HuH-7 (cell line): ENCODE measurements around the gene SCG3.
A peak's percentile ranks its signal among the peaks of the same experiment; 100 is the strongest.

Experiments
- DNase-seq: peaks from one replicate; pipeline ENCODE4 v3.0.0; 2011; ENCODE audit warnings: low spot score

Gene SCG3

GRCh38 chr15:51727141-51727897 lies 46.0 kb downstream of the SCG3 start:
- DNase-seq = no peak

GRCh38 chr15:51731549-51732267 lies 50.4 kb downstream of the SCG3 start:
- DNase-seq = no peak

GRCh38 chr15:51732646-51733045 lies 51.3 kb downstream of the SCG3 start:
- DNase-seq = no peak

- no peak for DNase-seq
Observed at GRCh38 chr15:51735228-51736010, 54.1 kb downstream of the SCG3 start.

- DNase-seq = no peak
Observed at GRCh38 chr15:51736069-51736468, 54.8 kb downstream of the SCG3 start.

DNA sequence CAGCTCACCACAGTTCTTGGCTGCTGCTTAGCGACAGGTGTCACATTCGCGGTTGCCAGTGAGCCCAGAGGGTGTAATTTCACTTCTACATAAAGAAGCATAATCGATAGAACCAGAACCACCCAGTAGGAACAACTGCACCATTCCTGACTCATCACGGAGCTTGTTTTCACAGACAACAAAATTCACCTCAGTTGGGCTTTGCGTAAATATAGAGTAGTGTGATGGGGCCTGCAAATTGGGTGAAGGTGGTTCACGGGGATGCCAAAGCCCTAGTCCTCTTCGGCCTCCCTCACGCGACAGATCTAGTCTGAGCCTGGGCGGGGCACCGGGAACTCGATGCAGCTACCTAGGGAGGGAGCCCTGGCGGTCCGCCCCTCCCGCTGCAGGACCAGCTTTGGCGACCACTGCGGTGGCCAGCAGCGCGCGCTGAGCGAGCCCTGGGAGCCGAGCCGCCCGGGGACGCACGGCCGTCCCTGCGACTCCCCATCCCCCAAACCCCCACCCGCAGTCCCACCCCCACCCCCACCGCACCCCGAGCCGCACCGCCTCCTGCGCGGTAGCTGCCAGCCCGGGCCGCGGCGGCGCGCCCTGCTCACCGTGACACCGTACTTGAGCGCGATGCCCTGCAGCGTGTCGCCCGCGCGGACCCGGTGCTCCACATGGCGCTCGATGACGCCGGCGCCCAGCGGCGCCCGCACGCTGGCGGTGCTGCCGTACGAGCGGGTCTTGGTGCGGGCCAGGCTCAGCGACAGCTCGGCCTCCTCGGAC lies 55.6 kb downstream of the SCG3 start:
- peak; percentile 42 for DNase-seq

DNA sequence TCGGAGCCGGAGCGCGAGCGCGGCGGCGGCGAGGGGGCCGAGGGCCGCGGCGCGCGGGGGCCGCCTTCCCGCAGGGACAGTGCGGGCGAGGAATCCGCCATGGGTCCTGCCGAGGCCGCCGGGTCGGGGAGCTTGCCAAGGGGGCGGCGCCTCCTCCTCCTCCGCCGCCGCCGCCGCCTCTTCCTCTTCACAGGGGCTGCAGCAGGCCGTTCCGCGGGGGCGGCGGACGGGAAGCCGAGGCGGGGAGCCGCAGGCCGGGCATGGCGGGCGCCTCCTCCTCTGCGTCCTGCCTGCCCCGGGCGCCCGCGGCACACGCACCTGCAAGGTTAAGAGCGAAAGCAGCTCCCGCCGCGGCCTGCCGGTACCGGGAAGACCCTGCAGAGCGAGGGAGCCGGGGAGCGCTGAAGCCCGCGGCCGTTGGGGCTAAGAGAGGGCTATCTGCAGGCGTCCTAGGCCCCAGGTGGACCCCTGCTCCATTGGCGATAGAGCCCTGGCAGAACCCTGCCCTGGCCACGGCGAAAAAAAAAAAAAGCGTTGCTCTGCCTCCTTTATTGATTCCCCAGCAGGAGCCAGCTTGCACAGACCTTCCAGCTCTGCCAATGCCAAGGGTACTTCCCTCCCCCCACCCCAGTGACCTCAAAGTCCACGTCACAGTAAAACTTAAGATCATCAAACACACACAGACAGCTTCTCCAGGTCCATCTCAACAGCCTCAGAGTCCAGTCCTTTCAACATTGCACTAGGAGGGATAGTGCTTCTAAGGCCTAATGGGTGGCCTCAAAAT lies 56.4 kb downstream of the SCG3 start, which contains the start of gene LYSMD2:
Gene LYSMD2 (minus strand): TSS at position 134 of the 784 bp plus-strand sequence. CDS start 33 bp downstream, at position 101.
- DNase-seq = peak; percentile 45

GRCh38 chr15:51738553-51738952 lies 57.2 kb downstream of the SCG3 start:
- no peak for DNase-seq

DNA sequence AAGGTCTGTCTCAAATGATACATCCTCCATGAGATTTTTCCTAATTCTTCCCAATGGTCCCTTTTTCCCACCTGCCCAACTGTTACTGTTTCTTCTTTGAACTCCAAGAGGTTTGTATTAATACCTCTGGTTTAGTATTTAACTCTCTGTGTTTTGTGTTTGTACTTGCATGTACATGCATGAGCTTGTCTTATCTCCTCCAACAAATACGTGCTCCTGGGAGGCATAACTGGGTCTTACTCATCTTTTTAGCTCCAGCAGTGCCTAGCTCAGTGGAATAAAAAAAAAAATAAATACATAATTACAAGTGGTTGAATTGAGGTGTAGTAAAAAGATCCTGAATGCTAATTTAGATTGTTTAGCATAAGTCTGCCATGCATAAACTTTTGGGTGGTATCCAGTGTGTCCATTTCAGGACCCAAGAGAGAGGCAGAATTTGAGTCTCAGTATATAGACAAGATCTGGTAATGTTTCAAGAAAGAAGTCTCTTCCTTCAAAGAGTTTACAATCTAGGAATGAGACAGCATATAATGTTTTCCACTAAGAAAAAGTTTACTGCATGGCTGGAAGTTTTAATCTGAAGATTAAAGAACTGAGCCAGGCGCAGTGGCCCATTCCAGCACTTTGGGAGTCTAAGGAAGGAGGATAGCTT lies 57.9 kb downstream of the SCG3 start:
- DNase-seq = no peak

DNA sequence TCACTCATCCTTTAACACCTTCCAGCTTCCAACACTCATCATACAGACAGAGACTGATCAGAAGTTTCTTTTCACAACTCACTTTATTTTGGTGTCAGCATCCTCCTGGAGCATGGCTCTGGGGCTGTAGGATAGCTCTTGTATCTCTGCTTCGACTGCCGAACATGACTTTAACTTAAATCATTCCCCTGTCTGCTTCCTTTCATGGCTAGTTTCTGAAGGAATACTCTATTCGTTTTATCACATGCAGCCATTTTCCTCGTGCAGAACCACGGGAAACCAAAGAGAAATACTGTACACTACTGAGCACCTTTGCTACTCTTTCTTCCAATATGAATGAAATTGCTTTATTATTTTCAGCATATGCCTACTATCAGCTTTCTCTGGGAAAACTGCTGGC lies 68.0 kb downstream of the SCG3 start:
- DNase-seq = no peak

- no peak for DNase-seq
Observed at GRCh38 chr15:51750186-51750585, 68.9 kb downstream of the SCG3 start.

DNA sequence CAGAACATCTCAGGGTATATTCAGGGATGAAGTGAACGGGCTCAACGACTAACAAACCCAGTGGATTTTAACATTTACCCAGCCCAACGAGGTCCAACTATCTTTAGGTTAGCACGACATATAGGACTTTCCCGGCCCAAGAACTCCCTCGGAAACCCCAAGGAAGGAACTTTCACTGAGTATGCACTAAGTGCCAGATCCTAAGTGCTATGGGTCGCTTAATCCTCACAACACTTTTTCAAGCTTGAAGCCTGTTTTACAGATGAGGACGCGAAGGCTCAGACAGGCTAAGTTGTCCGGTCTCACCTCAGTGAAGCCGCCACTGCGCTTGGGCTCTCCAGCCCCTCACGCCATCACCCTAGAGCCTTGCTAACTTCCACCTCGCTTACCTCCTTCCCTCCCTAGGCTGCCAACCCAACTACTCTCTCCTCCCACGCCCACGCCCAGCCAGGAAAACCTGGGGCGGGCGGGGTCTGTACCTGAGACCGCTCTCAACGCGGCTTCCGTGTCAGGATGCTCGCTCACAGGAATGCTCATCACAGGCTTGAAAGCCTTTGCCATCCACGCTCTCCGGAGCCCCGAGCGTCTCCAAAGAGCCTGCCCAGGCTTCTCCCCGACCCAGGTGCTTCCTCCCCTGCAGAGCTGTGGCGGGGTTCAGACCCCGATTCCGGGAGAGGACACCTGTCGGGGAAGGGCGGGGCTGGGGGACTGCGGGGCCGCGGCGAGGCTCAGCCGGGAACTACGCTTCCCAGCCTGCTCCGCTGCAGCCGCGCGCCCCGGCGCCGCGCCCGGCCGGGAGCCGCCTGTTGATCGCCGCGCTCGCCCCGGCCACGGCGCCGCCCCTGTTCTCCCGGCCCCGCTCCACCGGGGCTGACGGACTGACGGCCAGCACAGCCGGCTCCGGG lies 69.7 kb downstream of the SCG3 start, which contains the start of gene TMOD2:
Gene TMOD2 (plus strand): TSS at position 806 of the 905 bp plus-strand sequence. CDS start 14,845 bp downstream, outside the sequence.
- DNase-seq = peak; percentile 62

- peak; percentile 52 for DNase-seq
Observed at GRCh38 chr15:51751697-51752683, 70.7 kb downstream of the SCG3 start.

DNA sequence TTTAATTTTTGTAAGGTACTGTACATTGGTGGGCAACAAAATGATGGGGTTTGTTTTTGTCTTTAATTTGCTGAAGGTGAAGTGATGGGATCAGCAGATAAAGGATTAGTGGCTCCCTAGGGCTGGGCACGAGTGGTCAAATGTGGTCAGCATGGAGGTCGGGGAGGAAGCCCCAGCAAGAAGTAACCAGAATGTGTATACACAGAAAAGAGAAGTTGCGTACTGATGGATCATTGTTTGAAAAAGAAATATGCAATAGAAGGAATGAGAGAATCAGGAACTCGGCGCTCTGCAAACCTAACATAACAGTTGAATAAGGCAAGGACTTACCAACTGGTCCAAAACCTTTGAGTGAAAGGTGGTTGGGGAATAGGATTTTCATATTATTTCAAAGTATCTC lies 71.6 kb downstream of the SCG3 start:
- DNase-seq = no peak

- no peak for DNase-seq
Observed at GRCh38 chr15:51754267-51754666, 73.0 kb downstream of the SCG3 start.

GRCh38 chr15:51755790-51756189 lies 74.5 kb downstream of the SCG3 start:
- no peak for DNase-seq

DNA sequence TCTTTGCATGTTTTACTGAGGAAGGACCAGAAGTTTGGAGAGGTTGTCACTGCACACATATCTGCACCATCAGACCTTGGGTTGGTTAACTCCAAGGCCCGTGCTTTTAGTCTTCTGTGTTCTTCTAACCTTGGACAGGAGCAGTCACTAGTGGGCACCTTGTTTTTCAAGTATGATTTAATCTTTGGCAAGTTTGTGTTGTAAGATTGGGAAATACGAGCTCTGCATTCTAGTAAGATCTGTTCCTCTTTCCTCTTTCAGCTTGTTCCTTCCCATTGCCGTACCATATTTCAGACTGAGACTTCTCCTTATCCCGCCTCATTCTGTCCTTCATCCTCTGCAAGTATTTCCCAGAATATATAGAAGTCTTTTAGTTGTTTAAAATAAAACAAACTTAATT lies 75.2 kb downstream of the SCG3 start:
- no peak for DNase-seq

- DNase-seq = no peak
Observed at GRCh38 chr15:51757450-51757849, 76.1 kb downstream of the SCG3 start.
